ENCODE results near the gene ADARB1. TPM values are rescaled to one million over a fixed set of nuclear protein-coding genes. Genes with fewer than 3 reads are reported as not detected.
"Not testable (repeated sequence)": the region's sequence is repeated elsewhere in the genome, so short reads cannot be mapped to it uniquely, and the experiment has no call there.

The ADARB1 gene
- total and polyA plus RNA-seq, 9 of the 15 experiments (the other 6 are each of a cell fraction or from before 2014, with no cell fraction given), result 6.7 to 16.0 (median 8.3) TPM

- POLR2A ChIA-PET; H3K9me1 ChIP-seq (ENCODE audit: control insufficient read depth, insufficient read depth, low read length); H2AFZ ChIP-seq (ENCODE audit: low read depth, low read length); H3K79me2 ChIP-seq (ENCODE audit: control insufficient read depth, insufficient read depth, low read length); H3K4me2 ChIP-seq (ENCODE audit: insufficient read depth, low read length); H3K27ac ChIP-seq (ENCODE audit: extremely low read depth, low read depth, low read length); intact Hi-C loops (cut with micrococcal nuclease); CTCF ChIA-PET (ENCODE audit: low intra/inter-chr PET ratio); ATAC-seq; H4K20me1 ChIP-seq (replicated peaks; ENCODE audit: control insufficient read depth, insufficient read depth, low read length); BruUV-seq (replicated peaks); FAIRE-seq; DNase-seq (ENCODE audit: extremely low read depth in 1 of 4, low spot score in 3 of 4); H3K4me3 ChIP-seq; H3K36me3 ChIP-seq (ENCODE audit: control insufficient read depth, insufficient read depth, low read length); H3K27me3 ChIP-seq (ENCODE audit: control insufficient read depth in 2 of 2, insufficient read depth in 2 of 2, low read length in 2 of 2); H3K9ac ChIP-seq (ENCODE audit: insufficient read depth in 1 of 2, low read depth in 2 of 2, low read length in 2 of 2); H3K9me3 ChIP-seq (replicated peaks; ENCODE audit: control insufficient read depth, insufficient read depth, low read depth, low read length): not testable (repeated sequence)
- H3K4me1 ChIP-seq (replicated peaks in 1 of 2; ENCODE audit: control insufficient read depth in 2 of 2, insufficient read depth in 2 of 2, low read length in 2 of 2), result peaks cover 3 to 12% of the 10 kb centered on the region in 2 experiments; a peak in 3 of 5 replicates
- 74% methylated on average over 13 of the region's 17 CpGs for WGBS (ENCODE audit: insufficient coverage, low coverage, missing lambda C conversion rate)
- in situ Hi-C loops (cut with MboI), result loop anchor here (5.0 to 10.0 kb wide), 3 partner anchors 141 to 679 kb away; partner anchors contain the start of gene POFUT2
Observed at GRCh38 chr21:45145846-45146245, 71.5 kb downstream of the ADARB1 start.

DNA sequence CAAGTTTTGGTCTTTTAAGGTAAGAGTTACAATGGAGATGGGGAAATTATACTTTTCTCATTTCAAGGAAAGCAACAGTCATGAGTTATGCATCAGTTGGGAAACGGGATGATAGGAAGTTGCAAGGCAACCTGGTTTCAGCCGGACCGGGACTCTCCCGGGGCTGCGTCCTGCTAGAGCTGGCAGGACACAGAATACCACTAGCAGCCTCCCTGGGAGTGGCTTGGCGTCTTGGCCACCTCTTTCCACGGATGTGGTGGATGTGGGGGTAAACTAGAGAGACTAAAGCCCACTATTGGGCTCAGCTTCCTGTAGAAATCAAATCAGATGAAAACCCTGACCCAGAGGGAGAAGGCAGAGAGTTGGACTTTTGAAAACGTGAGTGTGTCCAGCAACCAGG lies 71.9 kb downstream of the ADARB1 start:
- BruUV-seq (replicated peaks), result no TSS peak
- in situ Hi-C loops (cut with MboI) (loop anchor here (5.0 to 10.0 kb wide), 3 partner anchors 141 to 678 kb away; partner anchors contain the start of gene POFUT2), intact Hi-C loops (cut with micrococcal nuclease) (no loop called here)
- POLR2A ChIA-PET, result interaction anchor here (0.6 to 0.9 kb wide), 2 partner anchors 16 to 21 kb away, joined by 3 read pairs; no protein-coding TSS in a partner anchor
- no peak for ATAC-seq
- no peak overlapping the region for H3K27ac ChIP-seq (ENCODE audit: extremely low read depth, low read depth, low read length)
- H3K9me3 ChIP-seq (replicated peaks; ENCODE audit: control insufficient read depth, insufficient read depth, low read depth, low read length), result no peaks in the 10 kb centered on the region
- peaks cover 3 to 12% of the 10 kb centered on the region in 2 experiments; a peak in 3 of 5 replicates for H3K4me1 ChIP-seq (replicated peaks in 1 of 2; ENCODE audit: control insufficient read depth in 2 of 2, insufficient read depth in 2 of 2, low read length in 2 of 2)
- H3K9me1 ChIP-seq (ENCODE audit: control insufficient read depth, insufficient read depth, low read length), result no peaks in the 10 kb centered on the region
- no peak overlapping the region for H2AFZ ChIP-seq (ENCODE audit: low read depth, low read length)
- no peaks in the 10 kb centered on the region for H3K36me3 ChIP-seq (ENCODE audit: control insufficient read depth, insufficient read depth, low read length)
- 43% methylated on average over 8 of the region's 8 CpGs for WGBS (ENCODE audit: insufficient coverage, low coverage, missing lambda C conversion rate)
- no peaks in the 10 kb centered on the region; a peak in 1 of 5 replicates for H3K27me3 ChIP-seq (ENCODE audit: control insufficient read depth in 2 of 2, insufficient read depth in 2 of 2, low read length in 2 of 2)
- no peaks in the 10 kb centered on the region for H4K20me1 ChIP-seq (replicated peaks; ENCODE audit: control insufficient read depth, insufficient read depth, low read length)
- H3K4me3 ChIP-seq, result no peak overlapping the region
- no peak overlapping the region for H3K9ac ChIP-seq (ENCODE audit: insufficient read depth in 1 of 2, low read depth in 2 of 2, low read length in 2 of 2)
- no peak for DNase-seq (ENCODE audit: extremely low read depth in 1 of 4, low spot score in 3 of 4)
- CTCF ChIA-PET (ENCODE audit: low intra/inter-chr PET ratio), result no interaction called here
- no peak for FAIRE-seq
- no peak overlapping the region for H3K4me2 ChIP-seq (ENCODE audit: insufficient read depth, low read length)
- no peaks in the 10 kb centered on the region for H3K79me2 ChIP-seq (ENCODE audit: control insufficient read depth, insufficient read depth, low read length)
- TF ChIP-seq, protein P1, sequence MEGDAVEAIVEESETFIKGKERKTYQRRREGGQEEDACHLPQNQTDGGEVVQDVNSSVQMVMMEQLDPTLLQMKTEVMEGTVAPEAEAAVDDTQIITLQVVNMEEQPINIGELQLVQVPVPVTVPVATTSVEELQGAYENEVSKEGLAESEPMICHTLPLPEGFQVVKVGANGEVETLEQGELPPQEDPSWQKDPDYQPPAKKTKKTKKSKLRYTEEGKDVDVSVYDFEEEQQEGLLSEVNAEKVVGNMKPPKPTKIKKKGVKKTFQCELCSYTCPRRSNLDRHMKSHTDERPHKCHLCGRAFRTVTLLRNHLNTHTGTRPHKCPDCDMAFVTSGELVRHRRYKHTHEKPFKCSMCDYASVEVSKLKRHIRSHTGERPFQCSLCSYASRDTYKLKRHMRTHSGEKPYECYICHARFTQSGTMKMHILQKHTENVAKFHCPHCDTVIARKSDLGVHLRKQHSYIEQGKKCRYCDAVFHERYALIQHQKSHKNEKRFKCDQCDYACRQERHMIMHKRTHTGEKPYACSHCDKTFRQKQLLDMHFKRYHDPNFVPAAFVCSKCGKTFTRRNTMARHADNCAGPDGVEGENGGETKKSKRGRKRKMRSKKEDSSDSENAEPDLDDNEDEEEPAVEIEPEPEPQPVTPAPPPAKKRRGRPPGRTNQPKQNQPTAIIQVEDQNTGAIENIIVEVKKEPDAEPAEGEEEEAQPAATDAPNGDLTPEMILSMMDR (IDR thresholded peaks at IDR 0.05 in 2 of 3, conservative IDR thresholded peaks at IDR 0.05 in 1 of 3; ENCODE audit: insufficient read depth in 2 of 3, low read depth in 1 of 3, low read length in 3 of 3), result no peak
- TF ChIP-seq SRSF3 (IDR thresholded peaks at IDR 0.05; ENCODE audit: insufficient read depth, low read length) (no peak), ATF7 (IDR thresholded peaks at IDR 0.05) (no peak), SRSF1 (IDR thresholded peaks at IDR 0.05; ENCODE audit: low read depth, low read length) (no peak), FOXP4 (CRISPR knock-in tag; IDR thresholded peaks at IDR 0.05; ENCODE audit: borderline replicate concordance) (no peak), U2AF1 (optimal IDR thresholded peaks at IDR 0.05; ENCODE audit: low read depth, low read length) (no peak), ZNF347 (CRISPR knock-in tag; IDR thresholded peaks at IDR 0.05; ENCODE audit: low read depth) (no peak), DIDO1 (tag; IDR thresholded peaks at IDR 0.05; ENCODE audit: low read depth) (no peak), ZNF121 (CRISPR knock-in tag; conservative IDR thresholded peaks at IDR 0.05) (no peak), ZNF696 (CRISPR knock-in tag; conservative IDR thresholded peaks at IDR 0.05) (no peak), SMAD2 (IDR thresholded peaks at IDR 0.05; ENCODE audit: low read depth, low read length) (no peak)

Data from K562 (cell line).